DMS153 (cell line): Measurements from ENCODE around the gene SKIC8.

ENCODE experiments used
- DNase-seq: peaks from one replicate; lab custom pipeline; 2025; lab: John Stamatoyannopoulos, UW

The SKIC8 gene

GRCh38 chr15:78321786-78322185 lies 22.4 kb upstream of the SKIC8 start:
- no peak for DNase-seq

GRCh38 chr15:78321041-78321570 lies 21.7 kb upstream of the SKIC8 start:
- DNase-seq = no peak

- DNase-seq = no peak
Observed at GRCh38 chr15:78320183-78320582, 20.8 kb upstream of the SKIC8 start.

- DNase-seq = no peak
Observed at GRCh38 chr15:78319588-78319987, 20.2 kb upstream of the SKIC8 start.

DNA sequence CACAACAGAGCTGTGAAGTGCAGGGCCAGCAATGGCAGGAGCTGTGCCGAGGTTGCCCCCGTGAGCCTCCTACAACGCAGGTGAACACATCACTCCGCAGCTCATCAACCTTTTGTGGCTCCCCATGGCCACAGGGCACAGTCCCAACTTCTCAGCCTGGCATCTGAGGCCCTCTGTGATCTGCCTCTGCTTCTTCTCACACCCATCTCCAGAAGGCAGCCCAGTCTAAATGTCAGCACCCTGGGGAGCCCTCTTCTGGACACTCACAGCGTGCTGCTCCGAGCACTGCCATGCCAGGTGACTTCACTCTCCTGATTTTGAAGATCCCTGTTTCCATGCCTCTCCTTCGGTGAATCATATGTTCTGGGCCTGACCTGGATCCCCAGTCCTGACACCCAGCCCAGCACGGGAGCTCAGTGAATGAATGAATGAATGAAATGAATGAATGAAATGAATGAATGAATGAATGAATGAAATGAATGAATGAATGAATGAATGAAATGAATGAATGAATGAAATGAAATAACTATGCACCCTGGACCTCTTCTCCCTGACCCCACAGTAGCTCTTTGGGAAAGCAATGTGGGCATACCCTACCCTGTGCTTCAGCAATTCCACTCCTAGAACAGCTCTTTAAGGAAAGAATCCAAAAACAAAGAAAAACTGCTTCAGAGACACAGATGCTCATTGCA lies 17.9 kb upstream of the SKIC8 start:
- no peak for DNase-seq

- no peak for DNase-seq
Observed at GRCh38 chr15:78316283-78317083, 17.1 kb upstream of the SKIC8 start.

GRCh38 chr15:78315686-78316282 lies 16.4 kb upstream of the SKIC8 start:
- no peak for DNase-seq

DNA sequence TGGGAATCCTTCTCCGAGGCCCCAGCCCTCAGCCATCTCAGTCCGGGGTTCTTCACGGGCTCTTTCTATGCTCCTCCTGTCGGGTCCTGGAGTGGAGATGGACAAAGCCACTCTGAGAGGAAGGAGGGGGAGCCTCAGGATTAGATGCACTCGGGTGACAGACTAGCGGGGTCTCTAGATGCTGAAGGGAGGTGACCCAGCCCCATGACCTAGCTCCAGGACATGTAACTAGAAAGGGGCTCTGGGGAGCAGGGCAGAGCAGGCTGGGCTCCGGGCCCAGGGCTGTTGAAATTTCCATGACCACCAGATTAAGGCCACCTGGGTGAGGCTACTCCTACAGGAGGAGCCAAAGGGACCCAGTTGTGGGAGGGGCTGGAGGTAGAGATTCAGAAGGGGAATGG lies 14.8 kb upstream of the SKIC8 start:
- DNase-seq = no peak

DNA sequence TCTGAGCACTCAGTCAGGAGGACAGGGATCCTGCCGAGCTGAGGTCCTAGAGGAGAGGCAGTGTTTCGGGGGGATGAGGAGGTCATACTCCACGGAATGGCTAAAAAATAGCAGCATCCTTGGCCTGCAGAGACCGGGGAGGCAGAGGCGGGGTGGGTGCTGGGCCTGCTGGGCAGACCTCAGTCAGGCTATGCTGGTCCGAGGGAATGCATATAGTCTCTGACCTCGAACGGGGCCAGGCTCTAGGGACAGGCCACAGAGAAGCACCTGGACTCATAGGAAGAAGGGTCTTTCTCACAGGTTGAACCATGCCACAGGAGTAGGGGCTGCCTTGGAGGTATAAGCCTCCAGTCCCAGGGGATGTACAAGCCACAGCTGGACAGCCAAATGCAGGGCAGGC lies 14.0 kb upstream of the SKIC8 start:
- DNase-seq = no peak

DNA sequence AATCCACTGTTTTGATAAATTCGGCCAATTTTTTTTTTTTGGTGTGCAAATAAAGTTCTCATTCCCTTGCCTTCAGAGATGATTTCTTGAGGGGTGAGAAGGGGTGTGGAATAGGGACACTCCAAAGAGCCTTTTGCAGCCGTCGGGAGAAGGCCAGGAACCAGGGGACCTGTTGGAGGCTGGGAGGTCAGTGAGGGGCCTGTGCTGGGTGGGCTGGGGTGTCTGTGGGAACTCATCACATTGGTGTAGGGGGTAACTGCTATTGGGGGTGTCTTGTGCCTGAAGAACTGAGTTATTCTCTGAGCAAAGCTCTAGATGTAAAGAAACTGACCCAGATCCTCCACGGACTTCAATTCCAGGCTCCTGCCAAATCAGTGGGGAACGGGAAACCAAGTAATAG lies 13.5 kb upstream of the SKIC8 start:
- DNase-seq = no peak

DNA sequence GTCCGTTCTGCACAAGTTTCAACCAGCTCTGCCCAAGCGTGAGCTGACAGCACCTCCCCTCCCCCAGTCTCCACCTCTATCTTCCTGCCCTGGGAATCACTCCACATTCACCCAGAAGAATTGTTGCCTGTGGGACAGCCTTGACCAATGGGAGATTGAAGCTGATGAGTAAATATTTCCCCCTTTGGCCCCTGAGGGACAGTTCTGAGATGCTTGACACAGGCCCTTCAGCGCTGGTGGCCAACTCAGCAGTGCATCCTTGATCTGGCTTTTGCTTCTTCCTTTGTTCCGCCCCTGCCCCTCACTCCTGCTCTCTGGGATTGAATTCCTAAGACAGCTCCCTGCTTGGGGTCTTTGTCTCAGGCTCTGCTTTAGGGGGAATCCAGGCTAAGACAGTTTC lies 13.1 kb upstream of the SKIC8 start:
- DNase-seq = no peak

DNA sequence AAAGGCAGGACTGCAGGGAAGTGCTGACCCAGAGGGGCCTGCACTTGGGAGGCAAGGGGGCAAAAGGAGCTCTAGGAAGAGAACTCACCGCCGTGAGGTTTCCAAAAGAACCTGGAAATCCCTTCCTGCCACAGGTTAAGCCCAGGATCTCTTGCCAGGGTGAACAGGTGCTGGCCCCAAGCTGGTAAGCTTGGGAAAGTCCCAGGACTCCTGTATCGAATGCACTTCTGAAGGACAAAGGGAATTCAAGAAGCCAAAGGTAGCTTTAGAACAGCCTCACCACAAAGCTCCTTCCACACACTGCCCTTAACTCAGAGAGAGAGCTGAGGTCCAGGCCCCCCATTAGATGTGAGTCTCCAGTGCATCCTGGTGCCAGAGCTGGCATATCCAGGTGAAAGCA lies 11.9 kb upstream of the SKIC8 start:
- no peak for DNase-seq

DNA sequence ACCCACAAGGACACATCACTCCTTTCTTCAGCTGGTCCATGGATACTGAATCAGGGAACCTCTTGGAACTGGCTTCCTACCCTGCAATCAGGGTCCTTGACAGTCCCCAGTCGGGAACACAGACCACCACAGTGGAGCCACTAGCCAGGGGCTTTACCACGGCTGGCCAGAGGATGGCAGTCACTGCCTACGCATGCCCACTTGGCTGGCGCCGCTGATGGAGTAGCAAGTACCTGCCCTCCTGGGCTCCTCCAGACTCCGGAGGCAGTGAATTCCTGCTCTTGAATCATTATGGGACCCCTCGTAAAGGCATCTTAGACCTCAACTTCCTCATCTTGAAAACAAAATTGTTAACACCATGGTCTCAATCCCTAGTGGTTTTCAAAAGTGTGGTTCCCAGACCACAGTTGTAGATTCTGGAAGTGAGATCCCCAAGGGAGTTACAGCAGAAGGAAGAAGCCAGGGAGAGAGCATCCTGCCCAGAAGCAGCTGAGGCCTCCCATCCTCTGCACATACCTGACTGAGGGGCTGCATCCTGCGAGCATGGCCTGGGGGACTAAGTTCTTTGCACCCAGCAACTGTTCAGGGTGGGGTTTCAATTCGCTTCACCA lies 9.1 kb upstream of the SKIC8 start:
- peak; percentile 8 for DNase-seq

DNA sequence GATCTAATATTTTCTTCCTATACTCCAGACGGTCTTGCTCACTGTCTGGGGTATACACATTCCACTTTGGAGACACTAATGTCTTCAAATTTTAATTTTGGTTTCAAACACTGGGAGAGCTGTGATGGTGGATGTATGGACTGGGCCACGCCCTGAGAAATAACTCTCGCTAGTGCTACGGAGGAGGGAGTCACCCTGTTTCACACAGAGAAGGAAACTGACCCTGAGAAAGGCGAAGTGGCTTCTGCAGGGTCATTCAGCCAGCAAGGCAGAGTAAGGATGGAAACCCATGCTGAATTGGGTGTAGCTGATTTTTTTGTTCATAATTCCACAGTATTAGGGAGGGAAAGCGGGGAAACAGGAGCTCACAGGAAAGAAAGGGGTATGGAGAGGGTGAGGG lies 8.6 kb upstream of the SKIC8 start:
- DNase-seq = no peak

DNA sequence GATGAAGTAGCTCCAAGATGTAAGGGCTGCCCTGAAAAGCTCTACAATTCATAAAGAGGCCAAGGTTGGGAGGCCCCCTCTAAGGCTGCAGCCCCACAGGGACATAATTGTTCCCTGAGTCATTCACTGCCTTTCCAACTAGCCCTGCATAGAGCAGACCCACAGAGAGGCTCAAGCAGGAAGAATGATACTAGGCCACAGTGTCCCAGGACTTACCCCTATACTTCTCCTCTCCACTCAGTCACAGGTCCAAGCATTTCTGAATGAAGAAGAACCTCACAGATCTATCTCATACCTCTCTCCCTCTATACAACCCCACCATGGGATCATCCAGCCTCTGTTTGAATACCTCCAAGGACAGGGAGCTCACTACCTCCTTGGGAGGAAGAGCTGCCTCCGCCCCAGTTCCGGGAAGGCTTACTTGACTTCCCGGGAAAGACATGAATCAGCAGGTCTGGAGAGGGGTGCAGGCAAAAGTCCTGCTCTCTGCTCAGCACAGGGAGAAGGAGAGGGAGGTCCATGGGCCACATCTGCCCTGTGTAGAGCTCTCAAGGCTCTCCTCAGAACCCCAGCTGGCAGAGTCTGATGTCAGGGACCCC lies 6.9 kb upstream of the SKIC8 start:
- no peak for DNase-seq

DNA sequence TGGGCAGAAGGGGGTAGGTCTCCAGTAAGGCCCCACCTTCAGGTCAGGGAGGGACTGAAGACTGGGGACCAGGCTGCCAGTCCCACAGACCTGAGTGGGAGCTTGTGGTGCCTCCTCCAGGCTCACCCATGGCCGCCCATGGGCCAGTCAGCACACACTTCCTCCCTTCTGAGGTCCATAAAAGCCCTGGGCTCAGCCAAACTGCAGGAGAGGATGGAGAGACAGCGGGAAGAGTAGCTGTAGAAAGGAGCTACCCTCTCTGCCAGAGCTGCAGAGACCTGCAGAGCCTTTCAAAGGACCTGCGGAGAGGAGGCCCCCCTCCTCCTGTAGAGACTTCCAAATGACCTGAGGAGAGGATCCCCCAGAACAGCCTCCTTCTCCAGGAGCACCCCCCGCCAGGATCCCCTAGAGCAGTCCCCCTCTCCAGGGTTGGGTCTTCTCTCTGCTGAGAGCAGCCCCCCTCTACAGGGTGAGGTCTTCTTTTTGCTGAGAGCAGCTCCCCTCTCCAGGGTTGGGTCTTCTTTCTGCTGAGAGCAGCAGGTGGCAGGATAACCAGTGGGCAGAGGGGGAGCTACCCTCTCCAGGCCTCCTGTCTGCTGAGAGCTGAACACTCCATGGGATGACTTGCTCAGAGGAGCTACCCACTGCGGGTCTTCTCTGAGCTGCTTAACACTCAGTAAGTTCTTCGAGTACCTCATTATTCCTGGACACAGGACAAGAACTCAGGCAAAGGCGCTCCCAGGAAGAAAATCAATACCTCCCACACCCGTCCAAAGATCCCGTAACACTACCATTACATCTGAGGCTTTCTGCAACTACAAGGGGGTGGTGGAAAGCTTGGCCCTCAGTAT lies 5.0 kb upstream of the SKIC8 start:
- no peak for DNase-seq

GRCh38 chr15:78302579-78303312 lies 3.3 kb upstream of the SKIC8 start:
- no peak for DNase-seq

- no peak for DNase-seq
Observed at GRCh38 chr15:78301828-78302227, 2.4 kb upstream of the SKIC8 start.

DNA sequence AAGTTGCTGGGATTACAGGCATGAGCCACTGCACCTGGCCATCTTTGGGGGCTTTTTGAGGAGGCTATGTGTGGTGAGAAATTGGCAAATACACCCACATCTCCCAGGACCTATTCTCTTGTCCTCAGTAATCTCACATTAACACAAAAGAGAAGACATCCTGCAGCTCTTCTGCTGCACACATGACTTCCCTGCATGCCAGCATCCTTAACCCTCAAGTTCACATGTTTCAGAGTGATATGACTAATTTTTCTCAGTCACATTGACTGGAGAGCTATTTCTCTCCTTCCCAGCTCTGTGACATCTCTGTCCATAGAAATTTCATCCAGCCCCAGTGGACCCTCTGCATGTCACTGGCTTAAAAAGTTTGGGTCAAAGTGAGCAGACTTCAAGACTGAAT lies 1.9 kb upstream of the SKIC8 start:
- no peak for DNase-seq

GRCh38 chr15:78292219-78292618 lies 7.2 kb downstream of the SKIC8 start:
- DNase-seq = no peak

GRCh38 chr15:78291698-78292097 lies 7.7 kb downstream of the SKIC8 start:
- DNase-seq = no peak
